Kasumi-1 (cell line): Measurements from ENCODE around the gene P2RY12.

ENCODE experiments used
- DNase-seq, 2 experiments: peaks; one replicate each; lab custom pipeline; 2025; lab: John Stamatoyannopoulos, UW

P2RY12 gene

DNA sequence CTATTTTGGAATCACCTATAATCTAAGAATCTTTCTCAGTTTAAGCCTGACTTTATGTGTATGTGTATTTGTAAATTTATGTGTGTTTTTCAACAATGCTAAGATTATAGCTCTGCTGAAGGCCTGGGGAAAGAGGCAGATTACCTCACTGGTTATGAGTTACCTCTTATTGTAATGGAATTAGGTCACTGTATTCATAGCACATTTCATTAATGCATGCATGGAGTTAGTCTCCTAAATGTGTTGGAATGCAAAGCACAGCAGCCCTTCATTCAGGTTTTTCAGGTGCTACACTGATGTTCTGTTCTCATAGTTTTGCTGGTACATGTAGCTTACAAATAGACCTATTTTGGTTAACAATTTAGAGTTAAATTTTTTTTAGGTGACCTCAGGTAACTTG lies 77.4 kb downstream of the P2RY12 start:
- DNase-seq: no peak

DNA sequence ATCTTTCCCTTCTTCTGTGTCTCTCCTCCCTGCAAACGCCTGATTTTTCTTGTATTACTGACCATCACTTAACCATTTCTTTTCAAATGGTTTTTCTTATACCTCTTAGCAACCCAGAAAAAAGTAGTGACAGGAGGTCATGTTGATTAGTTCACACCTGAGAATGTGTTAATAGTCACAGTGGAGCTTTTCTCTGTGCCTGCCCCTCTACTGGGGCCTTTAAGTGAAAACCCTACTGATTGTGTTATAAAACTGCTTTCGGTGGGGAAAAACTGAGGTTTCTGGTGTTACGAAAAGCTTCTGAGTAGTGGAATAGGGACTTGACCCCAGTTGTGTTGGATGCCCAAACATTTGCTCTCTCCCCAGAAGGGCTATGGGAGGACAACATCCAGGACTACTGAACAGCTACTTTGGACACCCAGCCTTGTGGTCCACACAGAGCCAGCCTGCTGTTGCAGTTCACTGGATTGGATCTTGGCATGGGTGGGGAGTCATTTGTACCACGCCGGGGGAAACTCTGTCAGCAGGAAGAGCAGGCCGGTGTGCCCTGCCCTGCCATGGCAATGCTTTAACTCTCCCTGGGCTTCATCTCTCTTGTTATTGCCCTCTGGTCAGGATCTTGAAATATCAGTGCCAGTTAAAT lies 78.3 kb downstream of the P2RY12 start:
- no peak for DNase-seq

DNA sequence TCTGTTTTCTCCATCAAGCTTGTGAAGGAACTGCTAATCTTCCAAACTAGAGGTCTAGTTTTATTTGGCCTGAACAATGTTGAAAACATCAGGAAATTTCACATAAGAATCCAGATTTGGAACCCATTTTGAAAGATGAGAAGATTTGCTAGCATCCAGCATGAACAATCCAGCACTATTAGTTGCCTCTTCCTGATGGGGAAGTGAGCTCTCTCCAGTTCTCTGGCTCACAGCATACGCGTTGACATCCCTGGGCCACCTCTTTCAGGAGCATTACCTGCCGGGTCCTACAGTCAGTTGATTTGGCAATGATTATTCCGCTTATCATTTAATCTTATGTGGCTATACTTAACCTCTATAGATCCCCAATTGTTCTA lies 78.8 kb downstream of the P2RY12 start:
- no peak for DNase-seq

- DNase-seq: no peak
These were observed 79.3 kb downstream of the P2RY12 start for GRCh38 chr3:151305060-151305774.

DNA sequence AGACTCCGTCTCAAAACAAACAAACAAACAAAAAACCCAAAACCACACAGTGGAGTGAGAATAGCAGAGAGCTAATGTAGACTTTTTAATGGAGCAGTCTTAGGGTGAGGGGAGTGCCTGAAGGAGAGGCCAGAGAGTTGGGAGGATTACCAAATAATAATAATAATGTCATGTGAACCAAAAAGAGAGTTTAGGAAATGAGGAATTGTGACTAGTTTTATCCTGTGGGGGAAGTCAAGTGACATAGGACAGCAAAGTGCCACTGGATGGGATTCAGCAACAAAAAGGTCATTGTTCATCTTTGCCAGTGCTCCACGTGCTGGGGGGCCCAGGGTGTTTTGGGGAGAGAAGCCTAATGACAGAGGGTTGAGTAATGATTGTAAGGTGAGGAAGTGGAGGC lies 80.8 kb downstream of the P2RY12 start:
- DNase-seq: no peak

- no peak for DNase-seq
These were observed 82.8 kb downstream of the P2RY12 start for GRCh38 chr3:151301787-151302186.

DNA sequence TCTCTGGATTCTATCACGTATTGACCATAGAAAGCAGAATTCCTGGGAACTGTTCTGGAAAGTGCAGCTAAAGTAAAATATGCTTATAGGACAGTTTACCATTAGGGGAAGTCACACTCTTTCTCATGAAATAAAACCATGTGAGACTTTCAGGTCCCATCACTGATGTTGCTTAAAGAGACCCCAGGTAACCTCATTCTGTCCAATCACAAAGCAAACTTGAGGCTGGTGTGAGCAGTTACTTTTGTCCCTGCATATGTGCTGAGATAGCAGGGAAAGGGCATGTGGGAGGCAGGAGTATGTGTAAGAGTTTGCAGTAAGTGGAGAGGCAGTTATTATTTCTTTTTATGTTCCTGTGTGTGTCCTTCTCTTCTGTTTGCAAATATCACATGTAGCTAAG lies 84.0 kb downstream of the P2RY12 start:
- no peak for DNase-seq

DNA sequence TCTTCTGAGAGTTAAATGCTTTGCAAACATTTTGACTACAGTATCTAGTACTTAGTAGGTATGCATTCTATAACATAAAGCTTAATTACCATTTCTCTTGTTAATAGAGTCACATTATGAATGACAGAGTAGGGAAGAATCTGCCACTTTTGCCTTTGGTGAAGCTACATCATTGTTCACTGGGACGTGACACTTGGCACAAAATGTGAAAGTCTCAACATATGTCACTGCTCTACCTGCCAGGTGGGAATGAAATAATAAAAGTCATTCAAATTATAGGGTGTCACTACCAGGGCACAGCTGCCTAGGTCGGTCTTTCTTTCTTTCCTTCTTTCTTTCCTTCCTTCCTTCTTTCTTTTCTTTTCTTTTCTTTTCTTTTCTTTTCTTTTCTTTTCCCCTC lies 85.5 kb downstream of the P2RY12 start:
- no peak for DNase-seq

DNA sequence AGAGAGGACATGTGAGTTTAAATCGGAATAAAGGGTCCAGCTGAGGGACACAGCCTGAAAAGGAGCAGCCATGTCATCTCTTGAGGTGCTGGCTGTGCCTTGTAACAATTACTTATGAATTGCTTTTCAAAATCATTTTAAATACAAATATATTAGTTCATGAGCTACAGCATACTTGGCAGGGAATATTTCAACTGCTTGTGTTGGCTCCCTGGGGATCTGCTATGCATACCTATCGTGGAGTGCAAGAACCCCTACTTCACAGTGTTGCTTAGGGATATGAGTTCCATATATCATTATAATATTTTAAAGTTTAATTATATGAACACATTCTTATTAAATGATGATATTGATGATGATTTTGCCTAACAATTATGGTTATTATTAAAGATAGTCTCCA lies 87.1 kb downstream of the P2RY12 start:
- DNase-seq: no peak

GRCh38 chr3:151296226-151296625 lies 88.3 kb downstream of the P2RY12 start:
- no peak for DNase-seq

GRCh38 chr3:151293127-151293526 lies 91.4 kb downstream of the P2RY12 start:
- no peak for DNase-seq

DNA sequence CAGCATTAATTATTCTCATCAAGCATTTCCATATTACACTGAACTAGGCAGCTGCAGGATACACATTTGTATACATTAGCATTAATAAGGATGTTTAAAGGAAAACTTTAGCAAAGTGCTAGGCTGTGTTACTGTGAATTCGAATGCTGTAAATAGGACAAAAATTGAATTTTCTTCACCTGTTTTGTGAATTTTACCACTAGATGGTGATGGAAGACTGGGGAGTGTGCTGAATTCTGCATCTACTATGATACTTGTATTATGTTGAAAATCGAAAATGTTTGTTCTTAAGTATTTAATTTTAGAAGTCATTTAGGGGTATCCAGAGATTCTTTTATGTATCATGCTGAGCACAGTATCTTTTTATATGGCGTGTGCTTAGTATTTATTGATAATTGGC lies 93.9 kb downstream of the P2RY12 start:
- DNase-seq: peak; percentile 59 to 66

DNA sequence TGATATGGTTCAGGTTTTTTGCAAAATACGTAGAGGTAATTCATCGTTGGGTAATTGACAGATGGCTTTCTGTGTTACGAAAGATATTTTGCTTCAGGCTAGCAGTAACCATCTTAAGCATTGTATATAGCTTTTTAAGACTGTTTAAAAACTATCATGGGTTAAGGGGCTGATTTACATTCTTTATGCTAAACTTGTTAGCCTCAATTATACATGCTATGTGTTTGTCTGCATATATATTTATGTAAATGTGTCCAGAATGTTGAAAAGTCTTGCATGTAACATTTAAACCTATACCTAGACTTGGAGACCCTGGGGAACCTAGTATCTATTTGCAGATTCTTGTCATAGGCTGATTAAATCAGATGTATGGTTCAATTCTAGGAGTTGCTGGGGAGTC lies 95.1 kb downstream of the P2RY12 start:
- no peak for DNase-seq
